HG02938 (cell line): ENCODE data around the gene TUBA4A.

Experiments
- ATAC-seq: cut with Tn5 transposase; IDR thresholded peaks from one replicate; pipeline ENCODE4 v1.9.1; 2021; ENCODE audit warnings: mild to moderate bottlenecking, moderate library complexity; ENCODE audit not compliant: unreplicated experiment

The TUBA4A gene

GRCh38 chr2:219244789-219245147 lies 8.9 kb downstream of the TUBA4A start:
- no peak for ATAC-seq

- ATAC-seq, result no peak
Measured at GRCh38 chr2:219243291-219243761, 10.4 kb downstream of the TUBA4A start.

- ATAC-seq, result no peak
Measured at GRCh38 chr2:219234331-219234730, 19.4 kb downstream of the TUBA4A start.

GRCh38 chr2:219230059-219230540 lies 23.6 kb downstream of the TUBA4A start:
- peak; percentile 11 for ATAC-seq

- peak; percentile 97 for ATAC-seq
Measured at GRCh38 chr2:219229305-219230058, 24.2 kb downstream of the TUBA4A start, which contains the start of the genes ANKZF1 and ATG9A. Gene ANKZF1, plus strand, starts transcription at chr2:219229806. Its CDS starts 452 bp downstream, at chr2:219230258. Gene ATG9A, minus strand, starts transcription at chr2:219229636. Its CDS starts 1,612 bp downstream, at chr2:219228024.

GRCh38 chr2:219228911-219229304 lies 24.8 kb downstream of the TUBA4A start:
- no peak for ATAC-seq

- no peak for ATAC-seq
Measured at GRCh38 chr2:219228041-219228910, 25.4 kb downstream of the TUBA4A start.

GRCh38 chr2:219225350-219225749 lies 28.4 kb downstream of the TUBA4A start:
- no peak for ATAC-seq

GRCh38 chr2:219223831-219224610 lies 29.7 kb downstream of the TUBA4A start:
- no peak for ATAC-seq

GRCh38 chr2:219221957-219222518 lies 31.7 kb downstream of the TUBA4A start:
- no peak for ATAC-seq

GRCh38 chr2:219220652-219221402 lies 32.9 kb downstream of the TUBA4A start:
- ATAC-seq, result no peak

GRCh38 chr2:219219784-219220532 lies 33.8 kb downstream of the TUBA4A start:
- ATAC-seq, result no peak

GRCh38 chr2:219218732-219219701 lies 34.7 kb downstream of the TUBA4A start, which contains the start of gene ABCB6:
Gene ABCB6, minus strand, starts transcription at chr2:219218958. Its CDS starts 285 bp downstream, at chr2:219218673.
- ATAC-seq, result peak; percentile 72

GRCh38 chr2:219218217-219218731 lies 35.4 kb downstream of the TUBA4A start:
- peak; percentile 25 for ATAC-seq

GRCh38 chr2:219216535-219216915 lies 37.2 kb downstream of the TUBA4A start:
- no peak for ATAC-seq

GRCh38 chr2:219215871-219216534 lies 37.7 kb downstream of the TUBA4A start:
- ATAC-seq, result no peak

- ATAC-seq, result no peak
Measured at GRCh38 chr2:219214786-219215185, 38.9 kb downstream of the TUBA4A start.
